SK-N-SH (cell line): ENCODE data around the gene ABHD11.

Experiments
- FOXM1 ChIP-seq: IDR thresholded peaks from 2 replicates; pipeline ENCODE4 v1.4.0; 2012; ENCODE audit warnings: low read depth, mild to moderate bottlenecking
- MXI1 ChIP-seq: IDR thresholded peaks from 2 replicates; pipeline ENCODE4 v1.6.1; 2012; ENCODE audit warnings: mild to moderate bottlenecking, low read depth, low read length, improper control_type of control experiment
- NRF1 ChIP-seq: IDR thresholded peaks from 2 replicates; pipeline ENCODE4 v1.6.1; 2012; ENCODE audit warnings: low read depth, mild to moderate bottlenecking, low read length
- POLR2AphosphoS5 ChIP-seq: IDR thresholded peaks from 2 replicates; pipeline ENCODE4 v1.6.1; 2012; ENCODE audit warnings: low read depth, low read length
- RFX5 ChIP-seq: IDR thresholded peaks from 2 replicates; pipeline ENCODE4 v1.6.1; 2012; ENCODE audit warnings: mild to moderate bottlenecking, improper control_type of control experiment, low read length
- TF ChIP-seq, protein P1 (sequence below): IDR thresholded peaks from 2 replicates; pipeline ENCODE4 v1.6.1; 2012; ENCODE audit warnings: mild to moderate bottlenecking, low read depth, low read length, moderate library complexity
- TF ChIP-seq, protein P2 (sequence below): fragments of 200-600 bp; sonication (generic); IDR thresholded peaks from 2 replicates; pipeline ENCODE4 v1.6.1; 2017; ENCODE audit warnings: antibody characterized with exemption, mild to moderate bottlenecking, moderate library complexity
- TF ChIP-seq, protein P3 (sequence below): fragments of 150-350 bp; IDR thresholded peaks from 2 replicates; pipeline ENCODE4 v1.6.1; 2016; ENCODE audit warnings: mild to moderate bottlenecking, low read depth, low read length

DNA sequence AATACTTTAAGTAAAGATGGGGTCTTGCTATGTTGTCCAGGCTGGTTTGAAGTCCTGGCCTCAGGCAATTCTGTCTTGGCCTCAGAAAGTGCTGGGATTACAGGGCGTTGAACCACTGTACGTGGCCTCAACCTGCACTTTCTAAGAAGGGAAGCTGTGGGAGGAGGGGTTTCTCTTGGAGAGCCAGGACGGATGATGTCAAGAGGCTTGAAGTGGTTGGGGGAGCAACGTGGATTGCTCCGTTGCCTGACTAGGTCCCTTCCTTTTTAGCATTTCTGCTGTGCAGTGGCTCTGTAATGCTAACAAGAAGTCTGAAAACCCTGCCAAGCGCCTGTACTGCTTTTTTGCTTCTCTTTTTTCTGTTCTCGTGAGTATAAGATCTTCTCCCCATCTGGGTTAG is 48.0 kb downstream of the ABHD11 start:
- TF ChIP-seq, protein P1, sequence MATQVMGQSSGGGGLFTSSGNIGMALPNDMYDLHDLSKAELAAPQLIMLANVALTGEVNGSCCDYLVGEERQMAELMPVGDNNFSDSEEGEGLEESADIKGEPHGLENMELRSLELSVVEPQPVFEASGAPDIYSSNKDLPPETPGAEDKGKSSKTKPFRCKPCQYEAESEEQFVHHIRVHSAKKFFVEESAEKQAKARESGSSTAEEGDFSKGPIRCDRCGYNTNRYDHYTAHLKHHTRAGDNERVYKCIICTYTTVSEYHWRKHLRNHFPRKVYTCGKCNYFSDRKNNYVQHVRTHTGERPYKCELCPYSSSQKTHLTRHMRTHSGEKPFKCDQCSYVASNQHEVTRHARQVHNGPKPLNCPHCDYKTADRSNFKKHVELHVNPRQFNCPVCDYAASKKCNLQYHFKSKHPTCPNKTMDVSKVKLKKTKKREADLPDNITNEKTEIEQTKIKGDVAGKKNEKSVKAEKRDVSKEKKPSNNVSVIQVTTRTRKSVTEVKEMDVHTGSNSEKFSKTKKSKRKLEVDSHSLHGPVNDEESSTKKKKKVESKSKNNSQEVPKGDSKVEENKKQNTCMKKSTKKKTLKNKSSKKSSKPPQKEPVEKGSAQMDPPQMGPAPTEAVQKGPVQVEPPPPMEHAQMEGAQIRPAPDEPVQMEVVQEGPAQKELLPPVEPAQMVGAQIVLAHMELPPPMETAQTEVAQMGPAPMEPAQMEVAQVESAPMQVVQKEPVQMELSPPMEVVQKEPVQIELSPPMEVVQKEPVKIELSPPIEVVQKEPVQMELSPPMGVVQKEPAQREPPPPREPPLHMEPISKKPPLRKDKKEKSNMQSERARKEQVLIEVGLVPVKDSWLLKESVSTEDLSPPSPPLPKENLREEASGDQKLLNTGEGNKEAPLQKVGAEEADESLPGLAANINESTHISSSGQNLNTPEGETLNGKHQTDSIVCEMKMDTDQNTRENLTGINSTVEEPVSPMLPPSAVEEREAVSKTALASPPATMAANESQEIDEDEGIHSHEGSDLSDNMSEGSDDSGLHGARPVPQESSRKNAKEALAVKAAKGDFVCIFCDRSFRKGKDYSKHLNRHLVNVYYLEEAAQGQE, result no peak
- TF ChIP-seq, protein P2, sequence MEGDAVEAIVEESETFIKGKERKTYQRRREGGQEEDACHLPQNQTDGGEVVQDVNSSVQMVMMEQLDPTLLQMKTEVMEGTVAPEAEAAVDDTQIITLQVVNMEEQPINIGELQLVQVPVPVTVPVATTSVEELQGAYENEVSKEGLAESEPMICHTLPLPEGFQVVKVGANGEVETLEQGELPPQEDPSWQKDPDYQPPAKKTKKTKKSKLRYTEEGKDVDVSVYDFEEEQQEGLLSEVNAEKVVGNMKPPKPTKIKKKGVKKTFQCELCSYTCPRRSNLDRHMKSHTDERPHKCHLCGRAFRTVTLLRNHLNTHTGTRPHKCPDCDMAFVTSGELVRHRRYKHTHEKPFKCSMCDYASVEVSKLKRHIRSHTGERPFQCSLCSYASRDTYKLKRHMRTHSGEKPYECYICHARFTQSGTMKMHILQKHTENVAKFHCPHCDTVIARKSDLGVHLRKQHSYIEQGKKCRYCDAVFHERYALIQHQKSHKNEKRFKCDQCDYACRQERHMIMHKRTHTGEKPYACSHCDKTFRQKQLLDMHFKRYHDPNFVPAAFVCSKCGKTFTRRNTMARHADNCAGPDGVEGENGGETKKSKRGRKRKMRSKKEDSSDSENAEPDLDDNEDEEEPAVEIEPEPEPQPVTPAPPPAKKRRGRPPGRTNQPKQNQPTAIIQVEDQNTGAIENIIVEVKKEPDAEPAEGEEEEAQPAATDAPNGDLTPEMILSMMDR, result no peak
- TF ChIP-seq, protein P3, sequence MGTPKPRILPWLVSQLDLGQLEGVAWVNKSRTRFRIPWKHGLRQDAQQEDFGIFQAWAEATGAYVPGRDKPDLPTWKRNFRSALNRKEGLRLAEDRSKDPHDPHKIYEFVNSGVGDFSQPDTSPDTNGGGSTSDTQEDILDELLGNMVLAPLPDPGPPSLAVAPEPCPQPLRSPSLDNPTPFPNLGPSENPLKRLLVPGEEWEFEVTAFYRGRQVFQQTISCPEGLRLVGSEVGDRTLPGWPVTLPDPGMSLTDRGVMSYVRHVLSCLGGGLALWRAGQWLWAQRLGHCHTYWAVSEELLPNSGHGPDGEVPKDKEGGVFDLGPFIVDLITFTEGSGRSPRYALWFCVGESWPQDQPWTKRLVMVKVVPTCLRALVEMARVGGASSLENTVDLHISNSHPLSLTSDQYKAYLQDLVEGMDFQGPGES, result no peak
- no peak for TF ChIP-seq POLR2AphosphoS5
- no peak for TF ChIP-seq FOXM1
- TF ChIP-seq RFX5, result no peak
- no peak for TF ChIP-seq MXI1
- no peak for TF ChIP-seq NRF1
